Measurements from ENCODE around the gene SMCO4. TPM values are rescaled to one million over a fixed set of nuclear protein-coding genes. Genes with fewer than 3 reads are reported as not detected.
A peak's percentile ranks its signal among the peaks of the same experiment; 100 is the strongest.

The SMCO4 gene
- total RNA-seq, 1 donor from 2014 or later: 29.3 TPM

DNA sequence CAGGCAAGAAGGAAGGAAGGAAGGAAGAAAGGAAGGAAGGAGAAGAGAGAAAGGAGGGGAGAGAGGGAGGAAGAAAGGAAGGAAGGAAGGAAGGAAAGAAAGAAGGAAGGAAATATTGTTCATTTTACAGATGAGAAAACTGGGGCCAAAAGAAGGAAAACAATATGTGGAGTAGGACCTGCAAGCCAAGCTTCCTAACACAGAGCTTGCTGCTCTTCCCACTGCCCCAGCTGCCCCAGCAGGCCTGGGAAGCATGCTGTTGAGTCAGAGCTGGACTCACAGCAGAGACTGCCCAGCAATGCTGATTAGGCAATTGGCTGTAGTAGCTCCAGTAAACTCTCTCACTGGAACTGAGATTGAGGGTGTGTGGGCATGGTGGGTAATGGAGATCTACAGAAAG lies 42.6 kb upstream of the SMCO4 start:
- DNase-seq (ENCODE audit: low read depth): peak; percentile 69
- no peak overlapping the region for H3K27ac ChIP-seq (ENCODE audit: low read depth, low read length)
- no peak for TF ChIP-seq EZH2 (IDR thresholded peaks at IDR 0.05; ENCODE audit: insufficient read depth, low read length)
- TF ChIP-seq, protein P1, sequence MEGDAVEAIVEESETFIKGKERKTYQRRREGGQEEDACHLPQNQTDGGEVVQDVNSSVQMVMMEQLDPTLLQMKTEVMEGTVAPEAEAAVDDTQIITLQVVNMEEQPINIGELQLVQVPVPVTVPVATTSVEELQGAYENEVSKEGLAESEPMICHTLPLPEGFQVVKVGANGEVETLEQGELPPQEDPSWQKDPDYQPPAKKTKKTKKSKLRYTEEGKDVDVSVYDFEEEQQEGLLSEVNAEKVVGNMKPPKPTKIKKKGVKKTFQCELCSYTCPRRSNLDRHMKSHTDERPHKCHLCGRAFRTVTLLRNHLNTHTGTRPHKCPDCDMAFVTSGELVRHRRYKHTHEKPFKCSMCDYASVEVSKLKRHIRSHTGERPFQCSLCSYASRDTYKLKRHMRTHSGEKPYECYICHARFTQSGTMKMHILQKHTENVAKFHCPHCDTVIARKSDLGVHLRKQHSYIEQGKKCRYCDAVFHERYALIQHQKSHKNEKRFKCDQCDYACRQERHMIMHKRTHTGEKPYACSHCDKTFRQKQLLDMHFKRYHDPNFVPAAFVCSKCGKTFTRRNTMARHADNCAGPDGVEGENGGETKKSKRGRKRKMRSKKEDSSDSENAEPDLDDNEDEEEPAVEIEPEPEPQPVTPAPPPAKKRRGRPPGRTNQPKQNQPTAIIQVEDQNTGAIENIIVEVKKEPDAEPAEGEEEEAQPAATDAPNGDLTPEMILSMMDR (IDR thresholded peaks at IDR 0.05; ENCODE audit: insufficient read depth, low read depth, low read length): no peak
- H3K9me3 ChIP-seq (ENCODE audit: insufficient read depth, low read depth, low read length): no peaks in the 10 kb centered on the region
- H3K4me1 Mint-ChIP-seq (ENCODE audit: low read depth, unreplicated experiment): peaks cover 20% of the 10 kb centered on the region
- H3K4me1 ChIP-seq (ENCODE audit: insufficient read depth, low read length): no peaks in the 10 kb centered on the region
- no peaks in the 10 kb centered on the region for H3K27me3 ChIP-seq (ENCODE audit: insufficient read depth, low read length)
- H3K4me2 ChIP-seq (ENCODE audit: low read length): no peak overlapping the region
- H3K9ac ChIP-seq (ENCODE audit: low read length): no peak overlapping the region
- H3K36me3 ChIP-seq (ENCODE audit: insufficient read depth, low read length): no peaks in the 10 kb centered on the region
- H3K27ac Mint-ChIP-seq (ENCODE audit: unreplicated experiment): peak overlapping the region; percentile 50
- H3K4me3 Mint-ChIP-seq (ENCODE audit: unreplicated experiment): no peak overlapping the region
- peaks cover 4% of the 10 kb centered on the region for H3K9me3 Mint-ChIP-seq (ENCODE audit: unreplicated experiment)
- no peak overlapping the region for H3K4me3 ChIP-seq (ENCODE audit: insufficient read depth, low read depth, low read length)
- H2AFZ ChIP-seq (ENCODE audit: low read depth, low read length): no peak overlapping the region
- peaks cover 2% of the 10 kb centered on the region for H3K27me3 Mint-ChIP-seq (ENCODE audit: low read depth, unreplicated experiment)
- FAIRE-seq: no peak
- H4K20me1 ChIP-seq (ENCODE audit: insufficient read depth, low read length): no peaks in the 10 kb centered on the region
- H3K79me2 ChIP-seq (ENCODE audit: insufficient read depth, low read length): no peaks in the 10 kb centered on the region
- no peaks in the 10 kb centered on the region for H3K36me3 Mint-ChIP-seq (ENCODE audit: low read depth, unreplicated experiment)

DNA sequence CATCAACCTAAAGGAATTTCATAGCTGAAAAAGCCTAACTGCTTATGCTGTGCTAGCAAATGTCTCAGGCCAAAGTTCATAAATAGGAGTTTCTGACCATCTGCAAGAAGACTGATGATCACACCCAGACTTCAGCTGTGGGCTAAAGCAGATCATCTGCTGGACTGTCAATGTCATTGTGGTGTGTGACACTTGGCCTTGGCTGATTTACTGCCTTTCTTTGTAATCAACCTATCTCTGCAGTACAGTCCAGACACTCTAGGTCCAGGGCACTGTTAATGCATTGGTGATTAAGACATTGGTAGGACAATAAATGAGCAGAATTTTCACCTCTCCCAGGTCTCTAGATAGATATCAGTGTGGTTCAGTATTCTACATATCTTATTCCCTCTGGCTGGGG lies 40.3 kb upstream of the SMCO4 start:
- Histone ChIP-seq H3K4me2 (ENCODE audit: low read length) (no peak overlapping the region), H3K36me3 (ENCODE audit: insufficient read depth, low read length) (no peaks in the 10 kb centered on the region), H3K9me3 (ENCODE audit: insufficient read depth, low read depth, low read length) (no peaks in the 10 kb centered on the region), H4K20me1 (ENCODE audit: insufficient read depth, low read length) (no peaks in the 10 kb centered on the region), H3K9ac (ENCODE audit: low read length) (no peak overlapping the region), H3K27me3 (ENCODE audit: insufficient read depth, low read length) (no peaks in the 10 kb centered on the region), H3K4me3 (ENCODE audit: insufficient read depth, low read depth, low read length) (no peak overlapping the region), H3K79me2 (ENCODE audit: insufficient read depth, low read length) (no peaks in the 10 kb centered on the region), H2AFZ (ENCODE audit: low read depth, low read length) (no peak overlapping the region), H3K4me1 (ENCODE audit: insufficient read depth, low read length) (no peaks in the 10 kb centered on the region), H3K27ac (ENCODE audit: low read depth, low read length) (no peak overlapping the region)
- H3K4me1 Mint-ChIP-seq (ENCODE audit: low read depth, unreplicated experiment): peaks cover 20% of the 10 kb centered on the region
- FAIRE-seq (no peak), DNase-seq (ENCODE audit: low read depth) (no peak)
- no peak overlapping the region for H3K27ac Mint-ChIP-seq (ENCODE audit: unreplicated experiment)
- H3K9me3 Mint-ChIP-seq (ENCODE audit: unreplicated experiment): peaks cover 11% of the 10 kb centered on the region
- no peaks in the 10 kb centered on the region for H3K36me3 Mint-ChIP-seq (ENCODE audit: low read depth, unreplicated experiment)
- no peaks in the 10 kb centered on the region for H3K27me3 Mint-ChIP-seq (ENCODE audit: low read depth, unreplicated experiment)
- H3K4me3 Mint-ChIP-seq (ENCODE audit: unreplicated experiment): no peak overlapping the region
- no peak for TF ChIP-seq EZH2 (IDR thresholded peaks at IDR 0.05; ENCODE audit: insufficient read depth, low read length)
- TF ChIP-seq, protein P1 (IDR thresholded peaks at IDR 0.05; ENCODE audit: insufficient read depth, low read depth, low read length): no peak

- peaks cover 13% of the 10 kb centered on the region for H3K4me1 Mint-ChIP-seq (ENCODE audit: low read depth, unreplicated experiment)
- H3K36me3 Mint-ChIP-seq (ENCODE audit: low read depth, unreplicated experiment): peaks cover 2% of the 10 kb centered on the region
- H3K4me3 Mint-ChIP-seq (ENCODE audit: unreplicated experiment): no peak overlapping the region
Measured at GRCh38 chr11:93579187-93579751, 36.1 kb upstream of the SMCO4 start.

More at GRCh38 chr11:93579187-93579751, 36.1 kb upstream of the SMCO4 start:
- Histone ChIP-seq H2AFZ (ENCODE audit: low read depth, low read length) (no peak overlapping the region), H3K4me3 (ENCODE audit: insufficient read depth, low read depth, low read length) (no peak overlapping the region), H3K4me2 (ENCODE audit: low read length) (no peak overlapping the region), H3K36me3 (ENCODE audit: insufficient read depth, low read length) (no peaks in the 10 kb centered on the region), H3K27ac (ENCODE audit: low read depth, low read length) (no peak overlapping the region), H3K9me3 (ENCODE audit: insufficient read depth, low read depth, low read length) (no peaks in the 10 kb centered on the region), H3K27me3 (ENCODE audit: insufficient read depth, low read length) (no peaks in the 10 kb centered on the region), H4K20me1 (ENCODE audit: insufficient read depth, low read length) (no peaks in the 10 kb centered on the region), H3K9ac (ENCODE audit: low read length) (no peak overlapping the region), H3K79me2 (ENCODE audit: insufficient read depth, low read length) (no peaks in the 10 kb centered on the region), H3K4me1 (ENCODE audit: insufficient read depth, low read length) (peaks cover 7% of the 10 kb centered on the region)
- FAIRE-seq: no peak
- peaks cover 14% of the 10 kb centered on the region for H3K9me3 Mint-ChIP-seq (ENCODE audit: unreplicated experiment)
- H3K27ac Mint-ChIP-seq (ENCODE audit: unreplicated experiment): no peak overlapping the region
- TF ChIP-seq EZH2 (IDR thresholded peaks at IDR 0.05; ENCODE audit: insufficient read depth, low read length): no peak
- TF ChIP-seq, protein P1 (IDR thresholded peaks at IDR 0.05; ENCODE audit: insufficient read depth, low read depth, low read length): no peak
- no peak for DNase-seq (ENCODE audit: low read depth)
- H3K27me3 Mint-ChIP-seq (ENCODE audit: low read depth, unreplicated experiment): no peaks in the 10 kb centered on the region
